Bronchial epithelial cell (primary cell): ENCODE data around the gene ZNF503. TPM values are rescaled to one million over a fixed set of nuclear protein-coding genes. Genes with fewer than 3 reads are reported as not detected.

ENCODE experiments used
- DNase-seq: peaks from one replicate; pipeline ENCODE4 v3.0.0-alpha.2; 2010; ENCODE audit warnings: low read depth
- FAIRE-seq: peaks from 2 replicates; lab custom pipeline; 2011; peaks lifted over from hg19 to GRCh38; lab: Jason Lieb, UNC
- H3K27me3 ChIP-seq: 2 replicates; pipeline ENCODE4 v1.5.1; 2011; ENCODE audit warnings: low read length; ENCODE audit not compliant: control insufficient read depth, insufficient read depth
- H3K36me3 ChIP-seq: 2 replicates; pipeline ENCODE4 v1.5.1; 2011; ENCODE audit warnings: low read length; ENCODE audit not compliant: control insufficient read depth, insufficient read depth
- H3K4me3 ChIP-seq: 2 replicates; pipeline ENCODE4 v1.5.1; 2011; ENCODE audit warnings: mild to moderate bottlenecking, low read depth, low read length, control low read depth
- total RNA-seq: library from RNA; depleted of rRNA; stranded (reverse); fragments of >200 nt; gene quantifications from 2 replicates; pipeline ENCODE4 v1.2.1, GENCODE V29; 2014
- TF ChIP-seq, protein P1 (sequence below): IDR thresholded peaks from 2 replicates; pipeline ENCODE4 v1.5.1; 2011; ENCODE audit warnings: mild to moderate bottlenecking, moderate library complexity, low read length, control low read depth, inconsistent platforms; ENCODE audit not compliant: insufficient read depth, severe bottlenecking

Gene ZNF503
- total RNA-seq, 1 donor from 2014 or later: 2.1 TPM

DNA sequence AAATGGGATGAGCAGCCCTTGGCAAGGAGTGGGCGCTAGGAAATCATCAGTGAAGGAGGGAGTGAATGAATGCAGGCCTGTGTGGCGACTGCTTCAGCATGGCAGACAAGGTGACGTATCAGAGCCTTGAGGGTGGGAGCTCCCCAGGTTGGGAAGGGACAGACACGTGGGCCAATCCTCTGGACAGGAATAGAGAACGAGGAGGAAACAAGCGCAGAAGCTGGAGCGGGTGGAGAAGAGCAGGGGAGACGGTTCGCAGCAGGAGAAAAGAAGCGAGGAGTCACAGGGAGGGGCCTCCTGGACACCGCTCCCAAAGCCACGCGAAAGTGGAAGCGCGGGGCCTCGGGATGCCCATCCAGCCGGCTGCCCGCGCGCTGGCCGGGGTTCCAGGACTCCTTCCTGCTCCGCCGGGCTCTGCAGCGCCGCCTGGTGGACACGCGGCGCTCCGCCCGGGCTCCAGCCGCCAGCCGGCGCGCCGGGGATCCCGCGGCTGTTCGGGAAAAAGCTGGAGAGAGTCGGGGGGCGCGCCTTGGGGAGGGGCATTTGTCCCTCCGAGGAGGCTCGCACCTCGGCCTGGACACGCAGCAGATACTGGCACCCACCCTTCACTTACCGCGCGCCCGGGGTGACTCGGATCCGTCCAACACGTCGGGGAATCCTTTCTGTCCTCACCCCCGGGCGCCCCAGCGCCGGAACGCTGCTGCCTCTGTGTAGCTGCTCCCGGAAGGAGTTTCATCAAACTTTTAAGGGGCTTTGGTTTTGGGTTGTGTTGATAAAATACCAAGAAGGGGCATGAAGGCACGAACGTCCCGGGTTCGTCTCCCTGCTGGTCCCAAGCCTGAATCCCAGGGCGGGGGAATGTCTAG lies 6.3 kb downstream of the ZNF503 start:
- H3K4me3 ChIP-seq: peak overlapping the region; percentile 35
- TF ChIP-seq, protein P1, sequence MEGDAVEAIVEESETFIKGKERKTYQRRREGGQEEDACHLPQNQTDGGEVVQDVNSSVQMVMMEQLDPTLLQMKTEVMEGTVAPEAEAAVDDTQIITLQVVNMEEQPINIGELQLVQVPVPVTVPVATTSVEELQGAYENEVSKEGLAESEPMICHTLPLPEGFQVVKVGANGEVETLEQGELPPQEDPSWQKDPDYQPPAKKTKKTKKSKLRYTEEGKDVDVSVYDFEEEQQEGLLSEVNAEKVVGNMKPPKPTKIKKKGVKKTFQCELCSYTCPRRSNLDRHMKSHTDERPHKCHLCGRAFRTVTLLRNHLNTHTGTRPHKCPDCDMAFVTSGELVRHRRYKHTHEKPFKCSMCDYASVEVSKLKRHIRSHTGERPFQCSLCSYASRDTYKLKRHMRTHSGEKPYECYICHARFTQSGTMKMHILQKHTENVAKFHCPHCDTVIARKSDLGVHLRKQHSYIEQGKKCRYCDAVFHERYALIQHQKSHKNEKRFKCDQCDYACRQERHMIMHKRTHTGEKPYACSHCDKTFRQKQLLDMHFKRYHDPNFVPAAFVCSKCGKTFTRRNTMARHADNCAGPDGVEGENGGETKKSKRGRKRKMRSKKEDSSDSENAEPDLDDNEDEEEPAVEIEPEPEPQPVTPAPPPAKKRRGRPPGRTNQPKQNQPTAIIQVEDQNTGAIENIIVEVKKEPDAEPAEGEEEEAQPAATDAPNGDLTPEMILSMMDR: peak; percentile 77
- FAIRE-seq (no peak), DNase-seq (no peak)
- H3K36me3 ChIP-seq: peaks cover 6% of the 10 kb centered on the region
- no peaks in the 10 kb centered on the region for H3K27me3 ChIP-seq

DNA sequence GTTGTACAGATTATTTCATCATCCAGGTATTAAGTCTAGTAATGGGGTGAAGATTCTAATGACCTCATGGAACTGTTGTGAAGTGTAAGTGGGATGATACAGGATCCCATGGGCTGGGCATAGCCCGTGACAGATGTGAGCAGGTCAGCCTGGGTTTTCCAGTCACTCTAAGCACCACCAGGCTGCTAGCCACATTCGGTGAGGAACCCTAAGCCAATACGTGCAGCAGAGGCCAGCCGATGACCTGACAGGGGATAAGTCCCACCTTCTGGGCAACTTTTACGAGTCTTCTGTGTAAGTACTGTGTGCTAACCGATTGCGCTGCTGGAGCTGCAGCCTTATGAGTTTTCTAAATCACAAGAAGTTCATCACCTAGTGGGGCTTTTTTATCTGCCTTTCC lies 7.3 kb downstream of the ZNF503 start:
- no peak for FAIRE-seq
- TF ChIP-seq, protein P1: no peak
- no peak overlapping the region for H3K4me3 ChIP-seq
- DNase-seq: no peak
- H3K27me3 ChIP-seq: no peaks in the 10 kb centered on the region
- H3K36me3 ChIP-seq: peaks cover 4% of the 10 kb centered on the region

DNA sequence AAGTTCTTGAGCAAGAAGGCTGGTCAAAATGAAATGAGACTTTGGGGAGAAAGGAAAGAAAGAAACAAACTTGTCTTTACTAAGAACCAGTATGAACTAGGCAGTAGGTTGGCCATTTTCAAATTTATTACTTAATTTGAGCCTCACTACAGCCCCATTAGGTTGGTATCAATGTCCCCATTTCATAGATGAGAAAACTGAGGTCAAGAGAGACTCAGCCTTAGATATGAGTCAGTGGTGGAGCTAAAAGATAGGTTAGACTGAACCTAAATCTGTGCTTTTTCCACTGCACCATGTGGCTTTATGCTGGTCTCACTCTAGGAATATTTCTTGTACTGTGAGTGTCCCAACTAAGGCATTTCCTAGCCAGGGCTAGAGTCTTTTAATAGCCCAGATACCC lies 8.8 kb downstream of the ZNF503 start:
- DNase-seq: no peak
- no peaks in the 10 kb centered on the region for H3K27me3 ChIP-seq
- no peak overlapping the region for H3K4me3 ChIP-seq
- FAIRE-seq: peak; percentile 18
- TF ChIP-seq, protein P1: no peak
- H3K36me3 ChIP-seq: no peaks in the 10 kb centered on the region

DNA sequence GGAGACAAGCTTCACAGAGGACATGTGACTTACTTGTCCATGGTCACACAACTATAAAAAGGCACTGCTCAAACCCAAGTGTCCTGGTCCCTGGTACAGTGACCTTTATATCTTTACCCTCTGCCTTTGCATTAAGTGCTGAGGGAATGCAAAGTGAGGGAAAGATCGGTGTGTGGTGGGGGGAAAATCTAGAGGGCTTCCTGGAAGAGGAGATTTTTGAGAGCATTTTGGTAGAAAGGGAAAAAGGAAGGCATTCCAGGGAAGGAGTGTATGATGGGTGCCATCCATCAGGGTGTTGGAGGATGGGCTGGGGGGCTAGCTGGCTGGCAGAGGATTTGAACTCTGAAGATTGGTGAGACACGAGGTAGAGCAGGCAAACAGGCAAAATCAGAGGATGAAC lies 9.3 kb downstream of the ZNF503 start:
- FAIRE-seq: no peak
- Histone ChIP-seq H3K4me3 (no peak overlapping the region), H3K36me3 (no peaks in the 10 kb centered on the region), H3K27me3 (no peaks in the 10 kb centered on the region)
- TF ChIP-seq, protein P1: no peak
- DNase-seq: no peak

DNA sequence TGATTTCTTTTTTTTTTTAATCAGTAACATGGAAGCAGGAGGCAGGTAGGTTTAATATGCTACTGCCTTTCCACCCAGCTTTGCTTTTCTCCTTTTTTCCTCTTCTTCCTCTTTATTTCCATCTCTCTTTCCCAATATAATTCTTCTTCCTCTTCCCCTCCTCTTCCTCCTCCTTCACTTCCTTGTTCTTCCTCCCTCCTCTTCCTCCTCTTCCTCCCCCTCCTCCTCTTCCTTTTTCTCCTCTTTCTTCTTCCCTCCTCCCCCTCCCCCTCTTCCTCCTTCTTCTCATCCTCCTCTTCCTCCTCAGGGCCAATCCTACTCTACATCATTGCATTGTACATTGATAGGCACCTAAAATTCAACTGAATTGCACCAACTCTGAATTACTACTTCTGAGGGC lies 11.4 kb downstream of the ZNF503 start:
- Histone ChIP-seq H3K27me3 (no peaks in the 10 kb centered on the region), H3K36me3 (no peaks in the 10 kb centered on the region), H3K4me3 (no peak overlapping the region)
- FAIRE-seq (no peak), DNase-seq (no peak)
- TF ChIP-seq, protein P1: no peak
